HEK293T (cell line): Measurements from ENCODE around the gene RAD51D.

ENCODE experiments used
- ARNT ChIP-seq: fragments of 450-650 bp; IDR thresholded peaks from 2 replicates; pipeline ENCODE4 v1.6.1; 2017; ENCODE audit warnings: mild to moderate bottlenecking
- BHLHE40 ChIP-seq: fragments of 450-650 bp; IDR thresholded peaks from 2 replicates; pipeline ENCODE4 v1.6.1; 2016; ENCODE audit warnings: mild to moderate bottlenecking, moderate library complexity, borderline replicate concordance
- CTBP1 ChIP-seq: fragments of 450-650 bp; IDR thresholded peaks from 2 replicates; pipeline ENCODE4 v1.6.1; 2016; ENCODE audit warnings: borderline replicate concordance
- FOXA1 ChIP-seq: fragments of 450-650 bp; IDR thresholded peaks from 2 replicates; pipeline ENCODE4 v1.6.1; 2016; ENCODE audit warnings: mild to moderate bottlenecking
- FOXK2 ChIP-seq: fragments of 450-650 bp; IDR thresholded peaks from 2 replicates; pipeline ENCODE4 v1.6.1; 2016; ENCODE audit warnings: mild to moderate bottlenecking
- FOXM1 ChIP-seq: fragments of 450-650 bp; IDR thresholded peaks from 2 replicates; pipeline ENCODE4 v1.6.1; 2017; ENCODE audit warnings: mild to moderate bottlenecking, borderline replicate concordance
- L3MBTL2 ChIP-seq: fragments of 450-650 bp; conservative IDR thresholded peaks from 2 replicates; pipeline ENCODE4 v1.6.1; 2016; ENCODE audit warnings: mild to moderate bottlenecking
- NFRKB ChIP-seq: fragments of 450-650 bp; IDR thresholded peaks from 2 replicates; pipeline ENCODE4 v1.6.1; 2016; ENCODE audit warnings: mild to moderate bottlenecking, moderate library complexity
- SP1 ChIP-seq: fragments of 450-650 bp; IDR thresholded peaks from 2 replicates; pipeline ENCODE4 v1.6.1; 2017
- SUZ12 ChIP-seq: fragments of 450-650 bp; IDR thresholded peaks from 2 replicates; pipeline ENCODE4 v1.6.1; 2016; ENCODE audit warnings: mild to moderate bottlenecking
- TARDBP ChIP-seq: fragments of 450-650 bp; IDR thresholded peaks from 2 replicates; pipeline ENCODE4 v1.6.1; 2016
- TF ChIP-seq, protein P1 (sequence below): fragments of 450-650 bp; IDR thresholded peaks from 2 replicates; pipeline ENCODE4 v1.6.1; 2016

DNA sequence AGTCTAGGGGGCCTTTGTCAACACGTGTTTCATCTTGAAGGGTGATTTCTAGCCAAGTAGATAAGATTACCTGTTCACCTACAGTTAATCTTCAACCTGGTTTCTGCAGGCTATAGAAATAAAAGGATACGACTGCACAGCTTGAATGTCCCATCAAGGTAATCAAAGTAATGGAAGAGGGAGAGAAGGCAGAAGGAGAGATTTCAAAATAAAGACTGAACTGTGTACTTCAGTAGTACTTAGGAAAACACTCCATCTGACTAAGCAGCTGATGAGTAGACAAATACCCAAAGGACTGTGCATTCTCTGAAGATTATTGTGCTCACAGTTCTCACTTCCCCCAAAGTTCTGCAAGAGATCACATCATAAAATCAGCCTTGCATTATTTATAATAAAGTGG is 50.3 kb downstream of the RAD51D start:
- TF ChIP-seq FOXA1 (no peak), NFRKB (no peak), SP1 (no peak), FOXK2 (no peak), TARDBP (no peak), L3MBTL2 (no peak), FOXM1 (no peak), BHLHE40 (no peak), CTBP1 (no peak), SUZ12 (no peak), ARNT (no peak)
- TF ChIP-seq, protein P1, sequence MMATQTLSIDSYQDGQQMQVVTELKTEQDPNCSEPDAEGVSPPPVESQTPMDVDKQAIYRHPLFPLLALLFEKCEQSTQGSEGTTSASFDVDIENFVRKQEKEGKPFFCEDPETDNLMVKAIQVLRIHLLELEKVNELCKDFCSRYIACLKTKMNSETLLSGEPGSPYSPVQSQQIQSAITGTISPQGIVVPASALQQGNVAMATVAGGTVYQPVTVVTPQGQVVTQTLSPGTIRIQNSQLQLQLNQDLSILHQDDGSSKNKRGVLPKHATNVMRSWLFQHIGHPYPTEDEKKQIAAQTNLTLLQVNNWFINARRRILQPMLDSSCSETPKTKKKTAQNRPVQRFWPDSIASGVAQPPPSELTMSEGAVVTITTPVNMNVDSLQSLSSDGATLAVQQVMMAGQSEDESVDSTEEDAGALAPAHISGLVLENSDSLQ, result no peak
